Measurements from ENCODE around the gene AIRE. TPM values are rescaled to one million over a fixed set of nuclear protein-coding genes. Genes with fewer than 3 reads are reported as not detected.

AIRE gene
- total RNA-seq, 2 experiments from 2014 or later, result 0.27 to 0.30 TPM

DNA sequence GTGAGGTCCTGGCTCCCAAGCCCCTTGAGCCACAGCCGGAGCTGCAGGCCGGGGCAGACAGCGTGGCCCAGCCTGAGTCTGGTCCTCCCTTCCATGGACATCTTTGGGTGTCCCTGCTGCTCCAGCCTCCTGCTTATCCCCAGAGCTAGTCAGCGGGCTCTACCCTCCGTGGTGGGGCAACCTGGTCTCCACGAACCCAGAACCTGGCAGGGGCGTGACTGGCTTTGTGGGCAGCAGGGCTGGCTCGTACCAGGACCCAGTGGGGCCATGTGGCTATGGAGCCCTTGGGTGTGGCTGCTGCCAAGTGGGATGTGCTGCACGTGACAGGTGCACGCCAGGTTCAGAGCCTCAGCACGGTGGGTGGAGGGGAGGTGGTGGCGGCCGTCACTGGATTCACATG, 35.2 kb downstream of the AIRE start:
- ChIA-PET CTCF (no interaction called here), POLR2A (no interaction called here)
- peaks cover 3% of the 10 kb centered on the region for H3K36me3 Mint-ChIP-seq (ENCODE audit: low read depth)
- H3K9me3 Mint-ChIP-seq, result no peaks in the 10 kb centered on the region
- no peak overlapping the region for H3K4me3 Mint-ChIP-seq
- no peak overlapping the region for H3K27ac Mint-ChIP-seq
- DNase-seq, result no peak
- H3K4me1 Mint-ChIP-seq, result no peaks in the 10 kb centered on the region
- H3K27me3 Mint-ChIP-seq, result no peaks in the 10 kb centered on the region

DNA sequence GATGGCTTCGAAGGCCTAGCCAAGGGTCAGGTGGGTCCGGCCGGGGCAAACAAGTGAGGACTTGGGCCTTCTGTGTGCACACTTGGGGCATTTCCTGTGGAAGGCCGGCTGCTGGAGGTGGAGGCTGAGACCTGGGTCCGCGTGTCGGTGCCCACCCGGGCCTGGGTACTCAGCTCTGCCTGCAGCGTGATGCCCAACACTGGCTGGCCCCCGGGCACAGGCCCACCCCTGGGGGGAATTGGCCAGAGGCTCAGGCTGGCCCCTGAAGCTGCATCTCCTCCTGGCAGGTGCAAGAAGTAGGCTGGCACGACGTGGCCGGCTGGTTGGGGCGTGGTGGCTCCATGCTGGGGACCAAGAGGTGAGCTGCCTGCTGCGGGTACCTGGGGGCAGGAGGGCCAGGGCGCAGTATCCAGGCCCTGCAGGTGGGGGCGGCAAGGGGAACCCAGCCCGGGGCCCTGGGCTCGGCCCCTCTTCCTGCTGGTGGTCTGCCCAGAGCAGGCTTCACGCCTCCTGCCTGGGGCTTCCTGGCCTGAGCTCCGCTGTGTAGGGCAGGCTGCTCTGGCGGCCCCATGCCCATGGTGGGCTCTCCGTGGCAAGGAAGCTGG, 36.3 kb downstream of the AIRE start:
- Mint-ChIP-seq H3K27ac (no peak overlapping the region), H3K4me3 (no peak overlapping the region), H3K4me1 (no peaks in the 10 kb centered on the region), H3K36me3 (ENCODE audit: low read depth) (no peaks in the 10 kb centered on the region), H3K9me3 (no peaks in the 10 kb centered on the region), H3K27me3 (no peaks in the 10 kb centered on the region)
- DNase-seq, result no peak
- POLR2A ChIA-PET, result no interaction called here
- CTCF ChIA-PET, result interaction anchor here (1.0 to 1.6 kb wide), 2 partner anchors 12 to 17 kb away, joined by 3 to 4 read pairs; no protein-coding TSS in a partner anchor

DNA sequence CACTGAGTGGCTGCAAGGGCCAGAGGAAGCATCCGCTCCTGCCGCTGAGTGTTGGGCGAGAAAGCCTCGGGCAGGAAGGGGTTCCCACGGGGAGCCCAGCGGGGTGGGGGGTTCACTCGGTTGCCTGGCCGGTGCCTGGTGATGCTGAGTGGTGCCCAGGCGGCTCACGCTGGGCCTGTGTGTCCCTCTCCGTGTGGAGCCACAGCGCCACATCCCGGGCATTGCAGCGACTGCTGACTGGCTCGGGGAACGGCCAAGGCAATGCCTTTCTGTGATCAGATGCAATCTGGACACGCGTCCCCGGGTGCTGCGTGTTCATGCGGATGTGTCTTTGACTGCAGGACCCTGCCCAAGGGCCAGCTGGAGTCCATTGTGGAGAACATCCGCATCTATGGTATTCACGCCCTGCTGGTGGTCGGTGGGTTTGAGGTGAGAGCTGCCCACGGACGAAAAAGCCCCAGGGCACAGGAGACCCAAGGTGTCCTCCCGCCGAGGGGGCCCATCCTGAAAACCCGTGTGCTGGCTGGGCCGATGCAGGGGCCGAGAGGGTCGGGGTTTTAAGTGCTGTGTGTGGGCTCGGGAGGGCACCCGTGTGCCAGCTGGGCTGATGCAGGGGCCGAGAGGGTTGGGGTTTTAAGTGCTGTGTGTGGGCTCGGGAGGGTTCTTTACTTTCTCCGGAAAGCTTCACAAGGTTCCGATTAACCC, 37.1 kb downstream of the AIRE start:
- Mint-ChIP-seq H3K27ac (no peak overlapping the region), H3K9me3 (no peaks in the 10 kb centered on the region), H3K36me3 (ENCODE audit: low read depth) (no peaks in the 10 kb centered on the region), H3K4me1 (no peaks in the 10 kb centered on the region), H3K4me3 (no peak overlapping the region), H3K27me3 (no peaks in the 10 kb centered on the region)
- POLR2A ChIA-PET, result no interaction called here
- DNase-seq, result no peak
- CTCF ChIA-PET, result interaction anchor here (1.6 kb wide), 1 partner anchor 11 kb away, joined by 4 read pairs; no protein-coding TSS in a partner anchor

DNA sequence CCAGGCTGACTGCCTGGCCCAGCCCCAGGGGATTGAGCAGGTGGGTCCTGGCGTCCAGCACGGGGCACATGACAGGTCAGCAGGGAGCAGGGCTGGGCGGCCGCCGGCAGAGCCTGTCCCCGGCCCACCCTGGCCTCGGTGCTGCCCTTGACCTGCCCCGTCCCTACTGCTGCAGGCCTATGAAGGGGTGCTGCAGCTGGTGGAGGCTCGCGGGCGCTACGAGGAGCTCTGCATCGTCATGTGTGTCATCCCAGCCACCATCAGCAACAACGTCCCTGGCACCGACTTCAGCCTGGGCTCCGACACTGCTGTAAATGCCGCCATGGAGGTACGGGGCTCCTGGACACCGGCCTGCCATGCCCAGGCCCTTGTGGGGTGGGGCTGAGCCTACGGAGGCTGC, 37.9 kb downstream of the AIRE start:
- DNase-seq, result no peak
- no peaks in the 10 kb centered on the region for H3K4me1 Mint-ChIP-seq
- H3K9me3 Mint-ChIP-seq, result no peaks in the 10 kb centered on the region
- no peak overlapping the region for H3K27ac Mint-ChIP-seq
- H3K4me3 Mint-ChIP-seq, result no peak overlapping the region
- H3K27me3 Mint-ChIP-seq, result no peaks in the 10 kb centered on the region
- ChIA-PET CTCF (no interaction called here), POLR2A (no interaction called here)
- H3K36me3 Mint-ChIP-seq (ENCODE audit: low read depth), result no peaks in the 10 kb centered on the region

DNA sequence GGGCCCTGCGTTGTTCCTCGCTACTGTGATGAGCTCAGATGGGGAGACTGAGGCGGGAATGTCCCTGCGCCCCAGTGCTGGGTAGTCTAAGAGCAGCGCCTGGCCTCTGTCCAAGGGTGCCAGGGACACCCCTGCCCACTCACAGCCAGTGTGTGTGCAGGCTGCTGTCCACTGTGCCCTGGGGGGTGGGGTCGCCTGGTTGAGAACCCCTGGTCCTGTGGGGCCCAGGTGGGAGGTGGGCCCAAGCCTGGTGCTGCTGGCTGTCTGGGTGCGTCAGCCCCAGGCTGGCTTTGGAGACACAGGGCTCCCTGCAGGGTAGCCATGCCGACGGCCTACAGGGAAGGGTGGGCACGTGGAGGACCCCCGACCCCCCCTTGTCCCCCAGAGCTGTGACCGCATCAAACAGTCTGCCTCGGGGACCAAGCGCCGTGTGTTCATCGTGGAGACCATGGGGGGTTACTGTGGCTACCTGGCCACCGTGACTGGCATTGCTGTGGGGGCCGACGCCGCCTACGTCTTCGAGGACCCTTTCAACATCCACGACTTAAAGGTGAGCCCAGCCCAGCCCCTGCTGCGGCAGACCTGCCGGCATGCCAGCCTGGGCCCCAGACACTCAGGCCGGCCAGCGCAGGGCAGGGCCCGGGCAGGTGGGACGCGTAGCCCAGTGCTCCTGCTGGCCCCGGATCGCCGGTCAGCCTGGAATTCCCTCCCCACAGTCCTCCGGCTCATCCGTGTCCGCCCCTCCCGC, 38.6 kb downstream of the AIRE start:
- no peak overlapping the region for H3K27ac Mint-ChIP-seq
- no peaks in the 10 kb centered on the region for H3K4me1 Mint-ChIP-seq
- DNase-seq, result no peak
- H3K27me3 Mint-ChIP-seq, result no peaks in the 10 kb centered on the region
- H3K36me3 Mint-ChIP-seq (ENCODE audit: low read depth), result no peaks in the 10 kb centered on the region
- POLR2A ChIA-PET, result no interaction called here
- H3K4me3 Mint-ChIP-seq, result no peak overlapping the region
- CTCF ChIA-PET, result no interaction called here
- H3K9me3 Mint-ChIP-seq, result no peaks in the 10 kb centered on the region

DNA sequence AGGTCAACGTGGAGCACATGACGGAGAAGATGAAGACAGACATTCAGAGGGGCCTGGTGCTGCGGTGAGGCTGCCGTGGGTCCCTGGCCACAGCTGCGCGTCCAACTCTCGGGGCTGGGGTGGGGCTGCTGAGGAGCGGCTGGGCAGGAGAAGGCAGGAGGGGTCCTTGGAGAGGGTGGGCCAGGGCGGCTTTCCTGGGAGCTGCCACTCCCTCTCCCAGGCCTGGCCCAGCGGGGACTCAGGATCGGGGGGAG, 39.1 kb downstream of the AIRE start:
- H3K27ac Mint-ChIP-seq, result no peak overlapping the region
- ChIA-PET CTCF (no interaction called here), POLR2A (no interaction called here)
- no peaks in the 10 kb centered on the region for H3K36me3 Mint-ChIP-seq (ENCODE audit: low read depth)
- H3K4me3 Mint-ChIP-seq, result no peak overlapping the region
- no peak for DNase-seq
- no peaks in the 10 kb centered on the region for H3K27me3 Mint-ChIP-seq
- H3K9me3 Mint-ChIP-seq, result no peaks in the 10 kb centered on the region
- no peaks in the 10 kb centered on the region for H3K4me1 Mint-ChIP-seq

DNA sequence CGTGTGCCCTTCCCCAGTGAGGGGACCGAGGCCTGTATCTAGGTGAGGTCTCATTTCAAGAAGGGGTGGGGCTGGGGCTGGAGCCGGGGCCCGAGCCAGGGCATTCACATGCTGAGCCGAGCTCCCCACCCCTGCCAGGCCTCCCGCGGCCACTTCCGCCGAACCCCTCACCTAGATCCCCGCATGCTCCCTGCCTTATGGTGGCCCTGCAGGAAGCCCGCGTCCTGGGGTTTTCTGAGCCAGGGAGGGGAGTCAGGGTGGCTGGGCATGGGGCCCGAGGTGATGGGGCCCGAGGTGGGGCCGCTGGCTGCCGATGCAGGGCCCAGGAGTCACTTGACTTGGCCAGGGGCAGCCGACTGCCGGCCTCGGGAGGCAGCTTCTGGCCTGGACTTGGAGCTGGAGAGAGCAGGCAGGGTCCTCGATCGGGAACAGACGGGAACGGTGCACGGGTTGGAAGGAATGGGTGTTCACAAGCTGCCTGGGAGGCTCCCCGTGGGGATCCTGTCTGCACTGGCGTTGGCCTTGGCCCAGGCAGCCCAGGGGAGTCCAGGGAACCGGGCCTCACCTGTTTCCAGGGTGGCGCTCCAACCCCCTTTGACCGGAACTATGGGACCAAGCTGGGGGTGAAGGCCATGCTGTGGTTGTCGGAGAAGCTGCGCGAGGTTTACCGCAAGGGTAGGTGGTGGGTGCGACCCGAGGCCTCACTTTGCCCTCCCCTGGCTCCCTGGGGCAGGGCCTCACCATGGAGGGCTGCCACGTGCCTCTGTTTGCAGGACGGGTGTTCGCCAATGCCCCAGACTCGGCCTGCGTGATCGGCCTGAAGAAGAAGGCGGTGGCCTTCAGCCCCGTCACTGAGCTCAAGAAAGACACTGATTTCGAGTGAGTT, 40.0 kb downstream of the AIRE start:
- no peak for DNase-seq
- Mint-ChIP-seq H3K27ac (no peak overlapping the region), H3K9me3 (no peaks in the 10 kb centered on the region), H3K4me3 (no peak overlapping the region), H3K27me3 (no peaks in the 10 kb centered on the region), H3K36me3 (ENCODE audit: low read depth) (no peaks in the 10 kb centered on the region), H3K4me1 (no peaks in the 10 kb centered on the region)
- ChIA-PET POLR2A (no interaction called here), CTCF (no interaction called here)

DNA sequence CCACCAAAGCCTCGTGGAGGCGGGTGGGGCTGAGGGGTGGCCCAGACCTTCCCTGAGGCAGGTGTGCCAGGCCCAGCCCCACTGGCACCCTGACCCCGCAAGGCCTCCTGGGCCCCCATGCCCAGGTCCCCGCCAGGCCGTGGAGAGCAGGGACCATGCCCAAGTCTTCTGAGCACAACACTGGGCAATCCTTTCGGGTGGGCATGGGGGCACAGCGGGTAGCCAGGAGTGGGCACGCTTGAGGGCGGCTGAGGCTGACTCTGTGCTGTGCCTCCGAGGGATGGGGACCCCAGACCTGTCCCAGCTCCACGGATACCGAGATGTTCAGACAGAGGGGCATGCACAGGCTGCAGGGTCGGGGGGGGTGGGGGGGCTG, 40.6 kb downstream of the AIRE start:
- ChIA-PET POLR2A (no interaction called here), CTCF (no interaction called here)
- no peak for DNase-seq
- Mint-ChIP-seq H3K27me3 (no peaks in the 10 kb centered on the region), H3K4me3 (no peak overlapping the region), H3K4me1 (no peaks in the 10 kb centered on the region), H3K9me3 (no peaks in the 10 kb centered on the region), H3K36me3 (ENCODE audit: low read depth) (no peaks in the 10 kb centered on the region), H3K27ac (no peak overlapping the region)

DNA sequence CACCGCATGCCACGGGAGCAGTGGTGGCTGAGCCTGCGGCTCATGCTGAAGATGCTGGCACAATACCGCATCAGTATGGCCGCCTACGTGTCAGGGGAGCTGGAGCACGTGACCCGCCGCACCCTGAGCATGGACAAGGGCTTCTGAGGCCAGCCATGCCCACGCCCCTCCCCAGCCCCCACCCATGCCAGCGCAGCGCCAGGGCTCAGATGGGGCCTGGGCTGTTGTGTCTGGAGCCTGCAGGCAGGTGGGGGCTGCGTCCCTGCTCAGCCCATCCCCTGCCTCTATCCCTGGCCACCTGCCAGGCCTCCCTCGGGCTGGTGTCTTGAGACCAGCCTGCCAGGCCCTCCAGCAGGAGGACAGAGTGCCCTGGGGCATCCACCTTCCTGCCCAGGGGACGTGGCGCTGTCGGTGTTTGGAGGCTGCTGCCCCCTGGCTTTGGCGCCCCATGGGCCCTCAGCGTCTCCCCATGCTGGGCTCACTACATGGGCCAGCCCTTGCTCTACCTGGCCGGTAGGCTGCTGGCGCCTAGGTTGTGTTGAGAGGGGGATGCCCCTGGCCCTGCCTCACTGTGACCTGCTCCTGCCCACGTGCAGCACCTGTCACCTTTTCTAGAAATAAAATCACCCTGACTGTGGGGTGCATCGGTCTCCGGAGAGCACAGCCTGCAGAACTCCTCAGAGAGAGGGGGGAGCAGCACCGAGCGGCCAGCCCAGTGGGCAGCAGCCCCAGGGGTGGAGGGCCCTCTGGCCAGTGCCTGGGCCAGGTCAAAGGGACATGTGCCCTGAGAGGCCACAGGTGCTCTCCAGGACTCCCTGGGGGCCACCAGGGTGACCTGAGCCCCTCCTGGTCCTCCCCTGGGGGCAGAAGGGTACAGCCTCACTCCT, 41.3 kb downstream of the AIRE start:
- Mint-ChIP-seq H3K27ac (no peak overlapping the region), H3K9me3 (no peaks in the 10 kb centered on the region), H3K36me3 (ENCODE audit: low read depth) (no peaks in the 10 kb centered on the region), H3K4me1 (no peaks in the 10 kb centered on the region), H3K27me3 (no peaks in the 10 kb centered on the region), H3K4me3 (no peak overlapping the region)
- POLR2A ChIA-PET, result no interaction called here
- no peak for DNase-seq
- CTCF ChIA-PET, result no interaction called here

DNA sequence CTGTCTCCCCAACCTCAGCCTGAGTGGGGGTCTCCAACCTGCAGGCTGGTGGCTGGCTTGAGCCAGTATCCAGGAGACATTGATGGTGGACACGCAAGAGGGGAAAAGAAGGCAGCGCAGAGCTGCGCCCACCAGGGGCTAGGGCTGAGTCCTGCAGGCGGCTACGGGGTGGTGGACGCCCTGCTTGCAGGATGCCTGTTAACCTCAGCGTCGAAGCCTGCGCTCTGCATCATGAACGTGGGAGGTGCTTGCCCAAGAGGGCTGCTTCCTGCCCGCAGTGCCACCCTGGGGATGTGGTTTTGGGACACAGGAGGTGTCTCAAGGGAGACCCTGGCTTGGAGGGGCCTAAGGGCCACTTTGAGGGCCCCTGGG, 41.9 kb downstream of the AIRE start:
- DNase-seq, result no peak
- Mint-ChIP-seq H3K4me1 (no peaks in the 10 kb centered on the region), H3K4me3 (no peak overlapping the region), H3K9me3 (no peaks in the 10 kb centered on the region), H3K27ac (no peak overlapping the region), H3K36me3 (ENCODE audit: low read depth) (no peaks in the 10 kb centered on the region), H3K27me3 (no peaks in the 10 kb centered on the region)
- ChIA-PET POLR2A (no interaction called here), CTCF (interaction anchor here (0.6 kb wide), 1 partner anchor 538 kb away, joined by 3 read pairs; the partner anchor contains the start of gene RRP1)

DNA sequence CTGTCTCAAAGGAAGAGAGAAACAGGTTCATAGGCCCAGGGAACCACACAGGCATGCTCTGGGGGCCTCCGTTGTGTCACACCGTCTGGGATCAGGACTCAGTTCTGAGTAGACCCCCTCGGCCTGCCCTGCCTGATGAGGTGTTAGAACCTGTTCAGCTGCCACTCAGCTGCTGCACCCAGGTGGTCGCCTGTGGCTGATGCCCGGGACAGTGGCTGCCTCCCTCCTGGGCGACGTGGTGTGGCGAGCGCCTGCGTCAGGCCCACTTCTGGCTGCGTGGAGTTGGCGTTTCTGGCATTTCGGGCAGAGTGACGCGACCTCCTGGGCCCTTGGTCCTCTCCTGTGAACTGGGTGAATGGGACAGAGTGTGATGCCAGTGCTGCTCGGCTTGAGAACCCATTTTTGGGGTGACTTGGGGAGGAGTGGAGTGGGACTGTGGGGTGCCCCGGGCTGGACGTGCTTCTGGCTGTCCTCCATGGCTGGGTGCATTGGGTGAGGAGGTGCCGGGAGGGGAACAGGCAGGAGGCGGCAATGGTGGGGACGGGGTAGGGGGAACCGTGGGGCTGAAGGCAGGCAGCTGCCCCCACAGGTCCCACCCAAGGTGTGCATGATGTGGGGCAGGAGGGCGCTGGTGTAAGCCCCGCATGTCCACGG, 42.7 kb downstream of the AIRE start:
- Mint-ChIP-seq H3K36me3 (ENCODE audit: low read depth) (no peaks in the 10 kb centered on the region), H3K4me1 (no peaks in the 10 kb centered on the region)

More for the DNA sequence above, 42.7 kb downstream of the AIRE start:
- no peaks in the 10 kb centered on the region for H3K27me3 Mint-ChIP-seq
- ChIA-PET POLR2A (no interaction called here), CTCF (interaction anchor here (0.6 kb wide), 1 partner anchor 539 kb away, joined by 3 read pairs; the partner anchor contains the start of gene RRP1)
- no peaks in the 10 kb centered on the region for H3K9me3 Mint-ChIP-seq
- DNase-seq, result no peak
- H3K27ac Mint-ChIP-seq, result peak overlapping the region; percentile 13
- no peak overlapping the region for H3K4me3 Mint-ChIP-seq

Measured in activated CD4-positive, alpha-beta T cell treated with anti-CD3 and anti-CD28 coated beads, Interleukin-2, amount 10 ng/mL, durations not matched to agents 7 days and 5 days (primary cell).